IPS-18a (cell line): ENCODE measurements around the gene STOM.
A peak's percentile ranks its signal among the peaks of the same experiment; 100 is the strongest.

Experiments used
- H3K27ac ChIP-seq: one replicate; pipeline ENCODE4 v1.5.1; 2013; ENCODE audit warnings: low read length
- H3K27me3 ChIP-seq: one replicate; pipeline ENCODE4 v1.6.1; 2013; ENCODE audit warnings: mild to moderate bottlenecking, low read length; ENCODE audit not compliant: control insufficient read depth, insufficient read depth
- H3K36me3 ChIP-seq: one replicate; pipeline ENCODE4 v1.6.1; 2013; ENCODE audit warnings: low read depth, low read length; ENCODE audit not compliant: control insufficient read depth
- H3K4me1 ChIP-seq: one replicate; pipeline ENCODE4 v1.6.1; 2013; ENCODE audit warnings: low read depth, low read length; ENCODE audit not compliant: control insufficient read depth
- H3K4me3 ChIP-seq: one replicate; pipeline ENCODE4 v1.5.1; 2013; ENCODE audit warnings: low read length
- H3K9ac ChIP-seq: one replicate; pipeline ENCODE4 v1.6.1; 2013; ENCODE audit warnings: mild to moderate bottlenecking, low read length, moderate library complexity
- H3K9me3 ChIP-seq: one replicate; pipeline ENCODE4 v1.6.1; 2013; ENCODE audit warnings: low read depth, low read length; ENCODE audit not compliant: control insufficient read depth

The STOM gene

GRCh38 chr9:121390372-121390771 lies 20.3 kb upstream of the STOM start:
- H3K36me3 ChIP-seq, result no peaks in the 10 kb centered on the region
- H3K27me3 ChIP-seq, result no peaks in the 10 kb centered on the region
- no peak overlapping the region for H3K4me3 ChIP-seq
- no peak overlapping the region for H3K9ac ChIP-seq
- H3K4me1 ChIP-seq, result peaks cover 9% of the 10 kb centered on the region
- no peaks in the 10 kb centered on the region for H3K9me3 ChIP-seq
- no peak overlapping the region for H3K27ac ChIP-seq

DNA sequence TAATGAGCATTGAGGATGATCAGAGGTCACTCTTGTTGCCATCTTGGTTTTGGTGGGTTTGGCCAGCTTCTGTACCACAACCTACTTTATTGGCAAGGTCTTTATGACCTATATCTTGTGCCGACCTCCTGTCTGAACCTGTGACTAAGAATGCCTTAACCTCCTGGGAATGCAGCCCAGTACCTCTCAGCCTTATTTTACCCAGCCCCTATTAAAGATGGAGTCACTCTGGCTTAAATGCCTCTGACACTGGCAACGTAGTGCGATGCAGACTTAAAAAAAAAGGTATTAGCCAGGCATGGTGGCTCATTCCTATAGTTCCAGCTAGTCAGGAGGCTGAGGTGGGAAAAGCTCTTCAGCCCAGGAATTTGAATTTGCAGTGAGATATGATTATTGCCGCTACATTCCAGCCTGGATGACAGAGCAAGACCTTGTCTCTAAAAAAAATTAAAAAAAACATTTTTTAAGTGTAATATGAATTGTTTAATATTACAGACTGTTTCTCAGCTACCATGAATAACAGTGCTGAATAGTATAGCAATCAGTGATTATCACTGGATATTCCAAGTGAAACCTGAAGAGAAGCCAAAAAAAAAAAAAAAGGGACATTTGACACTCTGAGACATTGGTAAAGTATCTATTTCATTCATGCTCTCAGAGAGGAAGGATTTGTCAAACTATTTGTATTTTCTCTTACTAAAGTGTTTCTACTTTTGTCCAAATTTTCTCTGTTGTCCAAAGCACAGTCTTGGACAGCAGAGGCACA lies 18.3 kb upstream of the STOM start:
- Histone ChIP-seq H3K9me3 (no peaks in the 10 kb centered on the region), H3K4me1 (peaks cover 9% of the 10 kb centered on the region), H3K27ac (no peak overlapping the region), H3K9ac (no peak overlapping the region), H3K27me3 (no peaks in the 10 kb centered on the region), H3K36me3 (no peaks in the 10 kb centered on the region), H3K4me3 (no peak overlapping the region)

GRCh38 chr9:121386442-121387175 lies 16.6 kb upstream of the STOM start:
- Histone ChIP-seq H3K9me3 (no peaks in the 10 kb centered on the region), H3K4me1 (peaks cover 9% of the 10 kb centered on the region), H3K4me3 (peak overlapping the region; percentile 21), H3K27ac (peak overlapping the region; percentile 37), H3K9ac (no peak overlapping the region), H3K36me3 (no peaks in the 10 kb centered on the region), H3K27me3 (no peaks in the 10 kb centered on the region)

GRCh38 chr9:121383715-121384114 lies 13.7 kb upstream of the STOM start:
- Histone ChIP-seq H3K4me3 (no peak overlapping the region), H3K9ac (no peak overlapping the region), H3K4me1 (peaks cover 9% of the 10 kb centered on the region), H3K27me3 (no peaks in the 10 kb centered on the region), H3K27ac (no peak overlapping the region), H3K36me3 (no peaks in the 10 kb centered on the region), H3K9me3 (no peaks in the 10 kb centered on the region)

DNA sequence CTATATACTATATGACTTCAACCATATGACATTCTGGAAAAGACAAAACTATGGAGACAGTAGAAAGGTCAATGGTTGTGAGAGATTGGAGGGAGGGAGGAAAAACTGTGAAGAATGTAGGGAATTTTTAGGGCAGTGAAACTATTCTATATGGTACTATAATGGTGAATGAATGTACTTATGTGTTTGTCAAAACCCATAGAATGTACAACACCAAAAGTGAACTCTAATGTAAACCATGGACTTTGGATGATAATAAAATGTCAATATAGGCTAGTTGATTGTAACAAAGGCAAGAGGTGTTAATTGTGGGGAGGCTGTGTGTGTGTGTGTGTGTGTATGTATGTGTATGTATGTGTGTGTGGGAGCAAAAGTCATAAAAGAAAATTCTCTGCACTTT lies 10.8 kb upstream of the STOM start:
- Histone ChIP-seq H3K9ac (no peak overlapping the region), H3K4me1 (no peaks in the 10 kb centered on the region), H3K27ac (no peak overlapping the region), H3K36me3 (no peaks in the 10 kb centered on the region), H3K4me3 (no peak overlapping the region), H3K27me3 (no peaks in the 10 kb centered on the region), H3K9me3 (peaks cover 4% of the 10 kb centered on the region)

GRCh38 chr9:121376214-121376830 lies 6.3 kb upstream of the STOM start:
- Histone ChIP-seq H3K4me3 (no peak overlapping the region), H3K36me3 (no peaks in the 10 kb centered on the region), H3K27ac (no peak overlapping the region), H3K9me3 (peaks cover 4% of the 10 kb centered on the region), H3K9ac (no peak overlapping the region), H3K4me1 (no peaks in the 10 kb centered on the region), H3K27me3 (no peaks in the 10 kb centered on the region)

DNA sequence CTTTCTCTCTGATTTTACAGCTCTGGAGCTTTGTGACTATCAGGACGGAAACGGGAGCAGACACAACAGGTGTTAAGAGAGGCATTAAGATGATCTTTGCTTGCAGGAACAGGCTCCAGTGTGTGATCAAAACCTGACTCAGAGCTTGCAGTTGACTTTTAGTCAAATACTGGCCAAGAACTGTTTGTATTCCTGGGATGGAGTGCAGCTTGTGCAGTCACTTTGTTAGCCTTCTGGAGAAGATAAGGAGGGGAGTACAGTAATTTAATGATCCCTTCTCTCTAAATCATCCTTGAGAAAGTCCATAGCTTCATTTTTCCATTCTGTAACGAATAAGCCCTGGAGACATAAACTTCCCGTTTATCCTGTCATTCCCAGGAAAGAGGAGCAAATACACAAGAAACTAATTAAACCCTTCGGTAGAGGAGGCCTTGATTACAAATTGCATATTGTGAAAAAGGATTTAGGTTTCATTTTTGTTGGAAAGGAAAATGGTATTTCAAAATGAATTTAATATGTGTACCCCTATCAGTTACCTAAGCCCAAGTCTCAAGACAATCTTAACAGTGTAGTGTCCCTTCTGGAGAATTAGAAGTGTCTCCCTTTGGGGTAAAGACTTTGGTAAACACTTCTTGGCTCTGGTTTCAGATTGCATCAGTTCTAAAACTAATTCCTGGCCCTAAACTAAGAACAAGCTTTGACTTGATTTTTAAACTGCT lies 3.1 kb upstream of the STOM start:
- Histone ChIP-seq H3K36me3 (no peaks in the 10 kb centered on the region), H3K4me3 (no peak overlapping the region), H3K4me1 (peaks cover 6% of the 10 kb centered on the region), H3K9ac (no peak overlapping the region), H3K9me3 (peaks cover 4% of the 10 kb centered on the region), H3K27me3 (peaks cover 15% of the 10 kb centered on the region), H3K27ac (no peak overlapping the region)

DNA sequence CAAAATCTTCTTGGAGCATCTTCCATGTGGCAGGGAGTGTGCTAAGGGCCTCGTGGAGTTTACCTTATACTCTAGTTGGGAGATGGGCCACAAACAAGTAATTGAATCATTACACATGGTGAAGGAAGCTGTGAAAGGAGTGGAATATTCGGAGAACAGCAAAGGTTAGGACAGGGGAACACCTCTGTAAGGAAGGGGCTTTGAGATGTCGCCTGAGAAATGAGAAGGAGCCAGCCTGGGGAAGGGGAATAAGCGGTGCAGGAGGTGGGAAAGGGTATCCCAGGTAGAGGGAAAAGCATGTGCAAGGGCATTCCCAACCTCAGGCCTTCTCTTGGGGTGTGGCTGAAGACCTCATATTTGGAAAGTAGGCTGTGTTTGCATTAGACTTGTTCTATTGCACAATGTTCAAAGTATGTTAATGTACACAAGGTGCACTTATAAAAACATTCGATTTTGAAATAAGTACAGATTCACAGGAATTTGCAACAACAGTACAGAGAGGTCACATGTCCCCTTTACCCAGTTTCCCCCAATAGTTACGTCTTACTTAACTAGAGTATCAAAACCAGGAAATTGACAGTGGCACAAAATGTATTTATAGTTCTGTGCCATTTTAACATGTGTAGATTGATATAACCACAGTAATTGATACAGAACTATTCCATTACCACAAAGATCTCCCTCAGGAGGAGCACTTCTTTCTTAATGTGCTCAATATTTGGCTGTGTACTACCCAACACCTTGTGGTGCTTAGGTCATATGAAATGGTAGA lies 2.4 kb upstream of the STOM start:
- no peaks in the 10 kb centered on the region for H3K9me3 ChIP-seq
- H3K27ac ChIP-seq, result no peak overlapping the region
- H3K36me3 ChIP-seq, result no peaks in the 10 kb centered on the region
- peaks cover 13% of the 10 kb centered on the region for H3K4me1 ChIP-seq
- peaks cover 15% of the 10 kb centered on the region for H3K27me3 ChIP-seq
- no peak overlapping the region for H3K4me3 ChIP-seq
- H3K9ac ChIP-seq, result no peak overlapping the region

DNA sequence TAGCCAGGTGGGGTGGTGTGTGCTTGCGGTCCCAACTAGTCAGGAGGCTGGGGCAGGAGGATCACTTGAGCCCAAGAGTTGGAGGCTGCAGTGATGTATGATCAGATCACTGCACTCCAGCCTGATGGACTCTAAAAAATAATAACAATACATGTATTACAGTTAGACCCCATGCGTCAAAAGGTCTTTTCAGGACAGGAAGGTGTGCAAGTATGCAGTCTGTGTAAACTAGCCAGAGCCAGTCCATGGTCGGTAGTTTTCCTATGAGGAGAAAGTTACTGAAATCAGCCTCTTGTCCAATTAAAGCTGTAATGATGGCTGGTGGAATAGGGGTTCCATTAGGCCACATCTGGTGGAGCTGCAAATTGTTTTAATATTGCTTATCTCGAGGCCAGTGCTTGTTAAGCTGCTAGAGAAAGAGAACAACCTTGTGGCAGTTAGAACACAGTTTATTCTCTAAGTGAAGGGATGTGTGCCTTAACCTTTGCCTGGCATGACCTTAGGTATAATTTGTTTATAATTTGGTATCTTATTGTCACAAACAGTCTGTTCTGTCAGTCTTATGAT lies 1.5 kb upstream of the STOM start:
- Histone ChIP-seq H3K36me3 (no peaks in the 10 kb centered on the region), H3K9me3 (no peaks in the 10 kb centered on the region), H3K27me3 (peaks cover 15% of the 10 kb centered on the region), H3K27ac (no peak overlapping the region), H3K4me3 (no peak overlapping the region), H3K4me1 (peaks cover 18% of the 10 kb centered on the region), H3K9ac (no peak overlapping the region)

DNA sequence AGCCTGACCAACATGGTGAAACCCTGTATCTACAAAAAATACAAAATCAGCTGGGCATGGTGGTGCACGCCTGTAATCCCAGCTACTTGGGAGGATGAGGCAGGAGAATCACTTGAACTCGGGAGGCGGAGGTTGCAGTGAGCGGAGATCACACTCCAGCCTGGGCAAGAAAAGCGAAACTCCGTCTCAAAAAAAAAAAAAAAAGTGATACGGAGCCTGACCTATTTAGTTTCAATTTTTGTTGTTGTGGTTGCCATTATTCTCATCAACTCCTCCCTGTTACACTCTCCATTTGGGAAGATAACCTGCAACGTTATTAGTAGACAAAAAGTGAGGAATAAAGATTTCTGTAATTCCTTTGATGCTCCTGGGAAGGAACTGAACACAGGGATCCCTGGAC lies 1.3 kb downstream of the STOM start:
- H3K27ac ChIP-seq, result no peak overlapping the region

More for the DNA sequence above, 1.3 kb downstream of the STOM start:
- Histone ChIP-seq H3K9ac (no peak overlapping the region), H3K9me3 (no peaks in the 10 kb centered on the region), H3K27me3 (peaks cover 15% of the 10 kb centered on the region), H3K36me3 (no peaks in the 10 kb centered on the region), H3K4me3 (peak overlapping the region; percentile 74), H3K4me1 (peaks cover 18% of the 10 kb centered on the region)
